ENCODE measurements around the gene HSF4.

Gene HSF4

DNA sequence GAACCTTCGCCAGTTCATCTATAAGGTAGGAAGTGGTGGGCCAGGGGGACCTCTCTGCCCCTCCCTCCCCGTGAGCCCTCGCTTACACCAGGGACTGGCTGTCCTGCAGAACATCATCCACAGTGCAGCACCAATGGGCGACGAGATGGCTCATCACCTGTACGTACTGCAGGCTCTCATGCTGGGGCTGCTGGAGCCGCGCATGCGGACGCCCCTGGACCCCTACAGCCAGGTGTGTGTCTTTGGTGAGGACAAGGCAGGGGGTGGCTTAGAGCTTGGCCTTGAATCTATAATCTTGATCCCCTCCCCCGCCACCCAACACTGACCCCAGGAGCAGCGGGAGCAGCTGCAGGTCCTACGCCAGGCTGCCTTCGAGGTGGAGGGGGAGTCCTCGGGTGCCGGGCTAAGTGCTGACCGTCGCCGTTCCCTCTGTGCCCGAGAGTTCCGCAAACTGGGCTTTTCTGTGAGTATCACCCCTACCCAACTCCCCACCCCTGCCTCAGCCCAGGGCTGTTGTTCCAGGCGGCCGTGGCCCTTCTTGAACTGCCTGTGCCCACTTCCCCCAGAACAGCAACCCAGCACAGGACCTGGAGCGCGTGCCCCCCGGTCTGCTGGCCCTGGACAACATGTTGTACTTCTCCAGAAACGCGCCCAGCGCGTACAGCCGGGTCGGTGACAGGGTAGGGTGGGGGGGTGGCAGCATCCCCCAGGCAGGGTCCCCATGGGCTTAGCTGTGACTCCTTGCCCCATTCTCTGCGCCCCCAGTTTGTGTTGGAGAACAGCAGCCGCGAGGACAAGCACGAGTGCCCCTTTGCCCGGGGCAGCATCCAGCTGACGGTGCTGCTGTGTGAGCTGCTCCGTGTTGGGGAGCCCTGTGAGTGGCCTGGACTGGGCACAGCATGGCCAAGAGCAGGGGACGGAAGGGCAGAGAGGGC lies 37.1 kb downstream of the HSF4 start:
- no peak for DNase-seq (ENCODE audit: low read depth)

DNA sequence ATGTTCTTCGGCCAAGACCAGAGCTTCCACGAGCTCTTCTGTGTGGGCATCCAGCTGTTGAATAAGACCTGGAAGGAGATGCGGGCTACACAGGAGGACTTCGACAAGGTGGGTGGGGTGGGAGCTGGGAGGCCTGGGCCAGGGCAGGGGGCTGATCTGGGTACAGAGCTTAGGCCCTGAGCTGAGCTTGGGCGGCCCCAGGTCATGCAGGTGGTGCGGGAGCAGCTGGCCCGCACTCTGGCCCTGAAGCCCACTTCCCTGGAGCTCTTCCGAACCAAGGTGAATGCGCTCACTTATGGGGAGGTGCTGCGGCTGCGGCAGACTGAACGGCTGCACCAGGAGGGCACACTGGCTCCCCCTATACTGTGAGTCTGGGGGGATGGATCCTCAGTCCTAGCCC lies 37.9 kb downstream of the HSF4 start:
- DNase-seq (ENCODE audit: low read depth), result no peak

GRCh38 chr16:67202956-67203493 lies 38.5 kb downstream of the HSF4 start:
- DNase-seq (ENCODE audit: low read depth), result no peak

- no peak for DNase-seq (ENCODE audit: low read depth)
Measured at GRCh38 chr16:67204076-67204475, 39.5 kb downstream of the HSF4 start.

- DNase-seq (ENCODE audit: low read depth), result no peak
Measured at GRCh38 chr16:67206129-67206837, 41.7 kb downstream of the HSF4 start.

- no peak for DNase-seq (ENCODE audit: low read depth)
Measured at GRCh38 chr16:67206838-67207248, 42.3 kb downstream of the HSF4 start.

DNA sequence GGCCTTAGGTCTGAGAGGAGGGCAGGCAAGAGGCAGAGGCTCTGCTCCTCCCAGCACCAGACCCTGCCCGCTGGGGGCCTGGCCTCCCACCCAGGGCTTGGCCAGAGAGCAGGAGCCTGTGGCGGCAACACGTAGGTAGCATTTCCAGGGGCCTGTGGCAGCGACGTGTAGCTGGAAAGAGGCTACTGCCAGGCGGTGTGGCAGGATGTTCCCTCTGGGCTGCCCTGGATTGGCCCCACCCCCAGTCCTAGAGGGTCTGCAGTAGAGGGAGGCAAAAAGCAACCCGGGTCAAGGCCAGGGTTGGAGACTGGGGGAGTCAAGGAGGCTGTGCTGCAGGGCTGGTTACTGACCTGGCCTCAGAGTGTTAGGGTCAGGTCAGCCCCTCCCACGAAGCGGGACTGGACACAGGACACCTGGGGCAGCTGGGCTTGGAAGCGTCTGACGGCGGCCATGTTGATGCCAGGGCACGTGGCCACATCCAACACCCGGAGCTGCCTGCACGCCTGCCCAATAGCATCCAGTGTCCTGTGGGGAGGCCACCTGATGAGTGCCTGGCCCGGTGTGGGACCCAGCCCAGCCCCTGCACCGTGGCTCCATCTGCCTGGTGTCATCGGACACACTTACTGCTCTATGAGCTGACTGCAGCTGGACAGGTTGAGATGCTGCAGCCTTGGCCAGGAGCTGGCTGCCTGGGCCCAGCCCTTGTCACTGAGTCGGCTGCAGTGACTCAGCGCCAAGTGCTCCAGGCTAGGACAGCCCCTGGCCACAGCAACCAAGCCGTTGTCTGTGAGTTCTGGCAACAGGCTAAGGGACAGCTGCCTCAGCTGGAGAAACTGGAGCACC lies 42.9 kb downstream of the HSF4 start:
- peak; percentile 81 for DNase-seq (ENCODE audit: low read depth)

DNA sequence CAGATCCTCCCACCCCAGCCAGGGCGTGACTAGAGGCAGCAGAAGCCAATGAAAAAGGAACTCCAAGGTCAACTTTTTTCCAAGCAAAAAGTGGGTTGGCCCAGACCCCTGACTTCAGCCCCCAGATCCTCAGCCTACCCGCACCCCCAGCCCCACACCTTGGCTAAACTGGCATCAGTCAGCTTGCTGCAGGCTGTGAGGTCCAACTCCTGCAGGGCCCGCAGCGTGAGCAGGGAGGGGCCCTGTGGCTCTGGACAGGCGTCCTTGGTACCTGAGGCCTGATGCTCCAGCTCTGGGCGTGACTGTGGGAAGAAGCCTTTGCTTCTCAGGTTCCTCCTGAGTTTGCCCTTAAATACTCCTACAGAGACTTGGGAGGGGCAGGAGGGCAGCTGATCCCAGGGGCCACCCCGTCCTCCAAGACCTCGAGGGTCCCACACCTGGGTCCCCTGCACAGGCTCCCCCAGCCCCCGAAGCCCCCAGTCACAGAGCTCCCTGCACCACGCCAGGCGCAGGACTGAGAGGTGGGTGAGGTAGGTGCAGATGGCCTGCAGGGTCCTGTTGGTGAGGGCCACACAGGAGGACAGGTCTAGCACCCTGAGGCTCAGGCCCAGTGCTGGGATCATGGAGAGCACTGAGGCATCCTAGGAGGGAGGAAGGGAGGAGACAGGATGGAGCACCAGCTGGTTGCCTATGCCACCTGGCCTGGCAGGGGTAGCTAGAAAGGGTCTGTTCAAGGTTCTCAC lies 43.8 kb downstream of the HSF4 start:
- no peak for DNase-seq (ENCODE audit: low read depth)

DNA sequence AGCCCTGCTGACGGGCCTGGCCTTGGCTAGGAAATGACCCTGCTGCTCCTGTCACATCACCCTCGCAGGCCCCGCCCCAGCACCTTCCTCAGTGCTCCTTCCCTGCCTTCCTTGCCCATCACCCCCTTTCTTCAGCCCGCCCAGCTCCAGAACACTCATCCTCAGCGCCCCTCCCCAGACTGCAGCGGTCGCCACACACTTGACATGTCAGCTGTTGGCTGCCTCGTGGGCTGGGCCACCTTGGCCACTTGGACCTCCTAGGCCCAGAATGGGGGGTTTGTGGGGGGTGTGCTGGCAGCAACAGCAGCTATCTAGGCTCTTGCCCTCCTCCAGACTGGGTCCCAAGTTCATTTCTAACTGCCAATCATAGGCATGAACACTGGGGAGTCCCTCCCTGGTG lies 45.0 kb downstream of the HSF4 start:
- no peak for DNase-seq (ENCODE audit: low read depth)

DNA sequence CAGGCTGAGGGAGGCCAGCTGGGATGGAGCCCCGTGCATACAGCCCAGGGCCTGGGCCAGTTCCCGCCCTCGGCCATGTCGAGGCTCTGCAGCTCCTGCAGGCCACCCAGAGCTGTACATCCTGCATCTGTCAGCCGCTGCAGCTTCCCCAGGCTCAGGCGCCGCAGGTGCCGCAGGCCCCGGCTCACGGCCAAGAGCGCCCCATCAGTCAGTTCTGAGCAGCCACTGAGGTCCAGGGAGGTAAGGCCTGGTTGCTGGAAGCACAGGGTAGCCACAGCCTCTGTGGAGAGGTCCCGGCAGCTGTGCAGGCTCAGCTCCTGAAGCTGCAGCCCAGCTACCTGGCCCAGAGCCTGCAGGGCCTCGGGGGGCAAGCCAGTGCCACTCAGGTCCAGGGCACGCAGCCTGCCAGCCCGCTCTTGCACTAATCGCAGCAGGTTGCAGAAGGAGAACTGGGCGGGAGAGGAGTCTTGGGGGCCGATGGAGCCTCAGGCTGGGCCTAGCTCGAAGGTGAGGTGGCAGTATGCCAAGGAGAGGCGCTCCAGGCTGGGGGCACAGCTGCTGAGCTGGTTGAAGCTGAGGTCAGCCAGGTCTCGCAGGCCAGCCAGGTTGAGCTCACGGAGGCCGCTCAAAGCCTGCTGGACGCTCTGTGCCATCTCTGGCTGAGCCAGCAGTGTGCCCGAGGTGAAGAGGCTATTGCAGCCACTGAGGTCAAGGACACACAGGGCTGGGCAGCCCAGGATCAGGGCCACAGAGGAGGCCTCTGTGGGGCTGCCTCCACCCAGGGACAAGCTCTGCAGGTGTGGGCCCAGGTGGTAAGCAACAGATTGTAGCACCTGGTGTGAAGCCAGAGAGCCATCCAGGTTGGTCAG lies 45.8 kb downstream of the HSF4 start:
- DNase-seq (ENCODE audit: low read depth), result no peak

- DNase-seq (ENCODE audit: low read depth), result no peak
Measured at GRCh38 chr16:67211674-67212073, 47.1 kb downstream of the HSF4 start.

- DNase-seq (ENCODE audit: low read depth), result no peak
Measured at GRCh38 chr16:67212766-67213165, 48.2 kb downstream of the HSF4 start.

GRCh38 chr16:67213197-67214019 lies 48.9 kb downstream of the HSF4 start:
- DNase-seq (ENCODE audit: low read depth), result no peak

DNA sequence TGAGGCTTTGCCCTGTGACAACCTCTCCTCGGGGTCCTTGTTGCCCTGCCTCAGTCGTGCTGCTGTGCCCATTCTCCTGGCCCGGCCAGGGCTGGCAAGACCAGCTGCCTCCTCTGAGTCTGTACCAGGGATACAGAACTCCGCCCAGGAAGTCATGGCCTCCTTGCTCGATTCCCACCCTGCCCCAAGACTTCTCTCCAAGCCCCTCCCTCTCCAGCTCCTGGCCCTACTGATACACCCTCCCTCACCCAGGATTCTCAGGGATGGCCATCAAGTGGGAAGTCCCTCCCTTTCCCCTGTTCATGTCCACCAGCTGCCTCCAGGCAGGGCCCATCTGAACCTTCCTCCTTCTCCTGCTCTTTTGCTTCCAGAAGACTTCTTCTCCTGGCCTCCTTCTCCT lies 51.2 kb downstream of the HSF4 start:
- peak; percentile 31 for DNase-seq (ENCODE audit: low read depth)

DNA sequence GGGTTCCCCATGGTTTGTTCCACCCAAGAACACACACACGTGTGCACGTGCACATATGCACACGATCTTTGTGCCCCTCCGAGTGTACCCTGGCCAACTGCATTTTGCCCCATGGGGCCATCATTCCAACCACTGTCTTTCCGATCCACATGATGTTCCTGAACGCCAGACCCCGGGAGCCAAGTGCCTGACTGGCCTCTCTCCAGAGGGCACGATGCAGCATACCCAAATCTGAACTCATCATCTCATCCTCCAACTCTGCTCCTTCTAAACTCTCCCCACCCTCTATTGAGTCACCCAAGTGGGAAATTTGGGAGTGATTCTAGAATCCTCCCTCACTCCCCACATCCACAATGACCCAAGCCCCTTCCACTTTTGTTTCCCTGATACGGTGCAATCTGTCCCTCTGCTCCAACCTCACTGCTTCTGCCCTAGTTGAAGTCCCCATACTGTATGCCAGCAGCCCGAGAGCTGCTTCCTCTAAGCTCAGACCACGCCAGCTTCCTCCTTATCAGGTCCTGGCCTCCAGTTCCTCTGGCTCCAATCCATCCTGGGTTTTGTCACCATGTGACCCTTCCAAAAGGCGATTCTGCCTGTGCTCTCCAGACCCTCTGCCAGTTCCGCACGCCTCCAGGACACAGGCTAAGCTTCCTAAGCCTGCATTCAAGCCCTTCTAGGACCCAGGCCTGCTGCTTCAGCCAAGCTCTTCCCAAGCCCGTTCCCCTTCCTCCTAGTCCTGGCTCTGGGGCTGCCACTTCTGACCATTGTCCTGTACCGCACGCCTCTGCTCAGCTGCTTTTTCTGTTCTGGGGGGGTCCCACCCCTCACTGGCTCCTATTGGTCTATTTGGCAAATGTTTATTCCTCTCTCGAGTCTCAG lies 52.3 kb downstream of the HSF4 start:
- no peak for DNase-seq (ENCODE audit: low read depth)
